Measurements from ENCODE around the gene VRK1.
A peak's percentile ranks its signal among the peaks of the same experiment; 100 is the strongest.
"Not testable (repeated sequence)": the region's sequence is repeated elsewhere in the genome, so short reads cannot be mapped to it uniquely, and the experiment has no call there.

VRK1 gene

DNA sequence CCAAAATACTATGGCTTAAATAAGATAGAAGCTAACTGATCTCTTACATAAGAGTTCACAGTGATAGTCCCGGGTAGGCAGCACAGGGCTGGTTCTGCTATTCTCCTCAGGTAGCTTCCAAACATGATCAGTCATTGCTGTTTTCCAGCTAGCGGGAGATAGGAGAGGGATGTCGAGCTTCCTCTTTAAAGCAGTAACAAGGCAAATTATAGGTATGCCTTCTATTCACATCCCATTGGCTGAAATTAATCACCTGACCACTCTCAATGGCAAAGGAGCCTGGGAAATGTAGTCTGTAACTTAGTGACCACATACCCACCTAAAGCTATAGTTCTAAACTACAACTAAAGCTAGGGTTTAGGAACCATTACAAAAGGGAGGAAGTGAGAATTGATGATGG, 34.5 kb upstream of the VRK1 start:
- peak; percentile 95 for FAIRE-seq
- TF ChIP-seq POLR2A (IDR thresholded peaks at IDR 0.05; ENCODE audit: low read depth, low read length) (no peak), POLR2AphosphoS5 (IDR thresholded peaks at IDR 0.05; ENCODE audit: low read depth, low read length) (no peak), TAF1 (IDR thresholded peaks at IDR 0.05; ENCODE audit: borderline replicate concordance, low read depth, low read length) (no peak)
- DNase-seq (ENCODE audit: insufficient read length): peak; percentile 33

- no peak for FAIRE-seq
These were observed 33.2 kb upstream of the VRK1 start for GRCh38 chr14:96764012-96764411.

GRCh38 chr14:96765205-96765604, 32.0 kb upstream of the VRK1 start:
- not testable (repeated sequence) for DNase-seq (ENCODE audit: insufficient read length); FAIRE-seq

More at GRCh38 chr14:96764012-96764411, 33.2 kb upstream of the VRK1 start:
- no peak for DNase-seq (ENCODE audit: insufficient read length)
- TF ChIP-seq POLR2A (IDR thresholded peaks at IDR 0.05; ENCODE audit: low read depth, low read length) (no peak), TAF1 (IDR thresholded peaks at IDR 0.05; ENCODE audit: borderline replicate concordance, low read depth, low read length) (no peak), POLR2AphosphoS5 (IDR thresholded peaks at IDR 0.05; ENCODE audit: low read depth, low read length) (no peak)

DNA sequence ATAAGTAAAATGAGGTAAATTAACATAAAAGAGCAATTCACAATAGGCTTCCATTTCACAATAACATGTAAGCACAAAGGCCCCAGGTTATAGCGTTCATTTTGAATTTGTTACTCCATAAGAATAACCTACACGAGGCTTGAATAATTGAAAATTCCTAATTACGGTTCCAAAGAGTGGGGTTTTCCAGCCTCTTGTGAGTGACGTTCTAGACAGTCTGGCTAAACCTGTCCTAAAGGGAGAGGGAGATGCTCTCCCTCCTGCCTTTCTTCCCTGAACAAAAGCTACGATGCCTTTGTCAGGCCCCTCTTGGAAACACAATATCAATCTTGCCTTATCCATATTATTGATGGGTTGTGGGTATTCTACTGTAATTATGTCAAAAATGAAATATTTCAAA, 24.3 kb upstream of the VRK1 start:
- no peak for FAIRE-seq
- TF ChIP-seq POLR2AphosphoS5 (IDR thresholded peaks at IDR 0.05; ENCODE audit: low read depth, low read length) (no peak), POLR2A (IDR thresholded peaks at IDR 0.05; ENCODE audit: low read depth, low read length) (no peak), TAF1 (IDR thresholded peaks at IDR 0.05; ENCODE audit: borderline replicate concordance, low read depth, low read length) (no peak)
- no peak for DNase-seq (ENCODE audit: insufficient read length)

DNA sequence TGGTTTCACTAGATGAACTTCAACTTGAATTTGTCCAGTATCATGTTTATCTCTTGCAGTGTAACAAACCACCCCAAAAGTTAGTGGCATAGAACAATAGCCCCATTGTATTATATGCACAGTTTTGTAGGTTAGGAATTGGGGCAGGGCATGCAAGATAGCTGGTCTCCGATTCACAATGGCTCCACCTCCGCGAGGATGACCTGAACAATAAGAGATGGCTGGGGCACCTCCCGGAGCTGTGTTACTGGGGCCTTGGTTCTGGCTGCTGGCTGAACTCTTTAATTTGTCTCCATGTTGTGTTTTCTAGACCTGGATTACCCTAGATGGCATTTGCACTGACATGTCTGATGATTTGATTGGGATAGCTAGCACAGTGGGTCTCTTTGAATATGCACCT, 20.4 kb upstream of the VRK1 start:
- no peak for FAIRE-seq
- TF ChIP-seq TAF1 (IDR thresholded peaks at IDR 0.05; ENCODE audit: borderline replicate concordance, low read depth, low read length) (no peak), POLR2AphosphoS5 (IDR thresholded peaks at IDR 0.05; ENCODE audit: low read depth, low read length) (no peak), POLR2A (IDR thresholded peaks at IDR 0.05; ENCODE audit: low read depth, low read length) (no peak)
- DNase-seq (ENCODE audit: insufficient read length): no peak

DNA sequence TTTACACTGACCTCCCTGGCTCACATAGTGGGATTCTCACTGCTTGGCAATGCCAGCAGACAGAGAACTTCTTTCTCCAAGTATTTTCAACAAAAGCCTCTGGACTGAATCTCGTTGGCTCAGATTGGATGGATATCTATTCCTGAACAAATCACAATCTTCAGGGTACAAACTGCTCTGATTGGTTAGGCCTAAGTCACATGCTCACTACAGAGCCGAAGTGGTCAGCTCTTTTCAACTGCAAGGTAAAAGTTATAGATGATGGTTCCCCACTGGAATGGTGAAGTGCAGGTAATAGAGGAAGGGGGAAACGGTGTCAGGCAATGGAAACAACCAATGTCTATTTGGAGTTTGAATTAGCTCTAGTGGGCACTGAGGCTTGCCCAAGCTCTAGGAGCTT, 16.7 kb upstream of the VRK1 start:
- DNase-seq (ENCODE audit: insufficient read length) (no peak), FAIRE-seq (no peak)
- TF ChIP-seq TAF1 (IDR thresholded peaks at IDR 0.05; ENCODE audit: borderline replicate concordance, low read depth, low read length) (no peak), POLR2A (IDR thresholded peaks at IDR 0.05; ENCODE audit: low read depth, low read length) (no peak), POLR2AphosphoS5 (IDR thresholded peaks at IDR 0.05; ENCODE audit: low read depth, low read length) (no peak)

DNA sequence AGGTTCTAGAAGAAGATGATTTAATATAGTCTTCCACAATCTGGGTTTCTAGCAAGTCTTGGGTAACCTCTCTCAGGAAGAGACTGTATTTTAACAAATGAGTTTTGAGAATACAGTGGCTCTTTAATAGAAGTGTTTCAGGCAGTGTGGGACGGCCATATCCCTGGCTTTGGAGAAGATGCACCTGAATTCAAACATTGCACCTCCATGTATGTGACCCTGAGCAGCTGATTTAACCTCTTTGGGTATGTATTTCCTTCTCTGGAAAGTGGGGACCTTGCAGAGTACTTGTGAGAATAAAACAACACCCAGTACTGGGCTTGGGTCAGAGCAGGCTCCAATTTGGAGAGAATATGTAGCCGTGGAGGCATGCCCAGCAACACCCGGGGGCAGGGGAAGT, 15.8 kb upstream of the VRK1 start:
- TF ChIP-seq TAF1 (IDR thresholded peaks at IDR 0.05; ENCODE audit: borderline replicate concordance, low read depth, low read length) (no peak), POLR2AphosphoS5 (IDR thresholded peaks at IDR 0.05; ENCODE audit: low read depth, low read length) (no peak), POLR2A (IDR thresholded peaks at IDR 0.05; ENCODE audit: low read depth, low read length) (no peak)
- no peak for DNase-seq (ENCODE audit: insufficient read length)
- FAIRE-seq: no peak

- FAIRE-seq: no peak
- TF ChIP-seq TAF1 (IDR thresholded peaks at IDR 0.05; ENCODE audit: borderline replicate concordance, low read depth, low read length) (no peak), POLR2AphosphoS5 (IDR thresholded peaks at IDR 0.05; ENCODE audit: low read depth, low read length) (no peak), POLR2A (IDR thresholded peaks at IDR 0.05; ENCODE audit: low read depth, low read length) (no peak)
- DNase-seq (ENCODE audit: insufficient read length): no peak
These were observed 14.7 kb upstream of the VRK1 start for GRCh38 chr14:96782436-96782835.

GRCh38 chr14:96783043-96783914, 13.9 kb upstream of the VRK1 start:
- DNase-seq (ENCODE audit: insufficient read length) (no peak), FAIRE-seq (no peak)

DNA sequence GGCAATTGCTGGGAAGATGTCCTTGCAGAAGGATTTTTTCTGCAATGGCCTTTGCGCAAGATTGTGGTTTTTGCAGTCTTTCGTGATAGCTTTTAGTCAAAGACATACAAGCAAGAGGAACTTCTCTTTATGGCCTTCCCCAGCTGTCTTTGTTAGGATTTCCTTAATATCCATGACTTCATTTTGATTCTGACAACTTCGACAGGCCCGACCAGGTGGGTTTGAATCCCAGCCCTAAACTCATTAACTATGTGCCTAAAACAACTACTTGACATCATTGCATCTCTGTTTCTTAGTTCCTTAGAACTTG, 13.3 kb upstream of the VRK1 start:
- no peak for TF ChIP-seq POLR2AphosphoS5 (IDR thresholded peaks at IDR 0.05; ENCODE audit: low read depth, low read length)
- no peak for TF ChIP-seq POLR2A (IDR thresholded peaks at IDR 0.05; ENCODE audit: low read depth, low read length)
- no peak for TF ChIP-seq TAF1 (IDR thresholded peaks at IDR 0.05; ENCODE audit: borderline replicate concordance, low read depth, low read length)
- no peak for FAIRE-seq
- no peak for DNase-seq (ENCODE audit: insufficient read length)

More at GRCh38 chr14:96783043-96783914, 13.9 kb upstream of the VRK1 start:
- TF ChIP-seq POLR2AphosphoS5 (IDR thresholded peaks at IDR 0.05; ENCODE audit: low read depth, low read length): no peak
- no peak for TF ChIP-seq POLR2A (IDR thresholded peaks at IDR 0.05; ENCODE audit: low read depth, low read length)
- no peak for TF ChIP-seq TAF1 (IDR thresholded peaks at IDR 0.05; ENCODE audit: borderline replicate concordance, low read depth, low read length)

- FAIRE-seq: no peak
- TF ChIP-seq POLR2AphosphoS5 (IDR thresholded peaks at IDR 0.05; ENCODE audit: low read depth, low read length): no peak
- no peak for TF ChIP-seq TAF1 (IDR thresholded peaks at IDR 0.05; ENCODE audit: borderline replicate concordance, low read depth, low read length)
- TF ChIP-seq POLR2A (IDR thresholded peaks at IDR 0.05; ENCODE audit: low read depth, low read length): no peak
- DNase-seq (ENCODE audit: insufficient read length): no peak
These were observed 7.0 kb upstream of the VRK1 start for GRCh38 chr14:96790186-96790585.

DNA sequence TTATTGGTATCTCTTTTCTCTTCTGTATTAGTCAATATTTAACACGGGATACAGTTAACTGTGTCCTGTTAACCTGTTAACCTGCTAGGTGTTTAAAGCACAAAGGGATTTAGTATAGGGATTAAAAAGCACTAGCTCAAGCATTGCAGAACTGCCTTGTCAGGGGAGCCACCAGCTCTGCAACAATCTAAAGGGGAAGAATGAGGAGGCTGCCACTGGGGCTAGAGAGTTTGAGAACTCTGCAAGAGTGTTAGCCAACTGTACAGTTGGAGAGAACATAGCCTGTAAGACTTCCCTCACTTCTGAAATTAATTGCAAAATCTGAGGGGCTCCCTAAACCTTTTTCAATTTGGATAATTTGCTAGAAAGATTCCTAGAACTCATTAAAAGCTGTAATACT, 6.5 kb upstream of the VRK1 start:
- FAIRE-seq: no peak
- no peak for DNase-seq (ENCODE audit: insufficient read length)
- TF ChIP-seq POLR2AphosphoS5 (IDR thresholded peaks at IDR 0.05; ENCODE audit: low read depth, low read length) (no peak), TAF1 (IDR thresholded peaks at IDR 0.05; ENCODE audit: borderline replicate concordance, low read depth, low read length) (no peak), POLR2A (IDR thresholded peaks at IDR 0.05; ENCODE audit: low read depth, low read length) (no peak)
